Measurements from ENCODE around the gene OSBPL10. TPM values are rescaled to one million over a fixed set of nuclear protein-coding genes. Genes with fewer than 3 reads are reported as not detected.
A peak's percentile ranks its signal among the peaks of the same experiment; 100 is the strongest.

Gene OSBPL10
- total RNA-seq, 1 experiment from 2014 or later: 74.7 TPM

DNA sequence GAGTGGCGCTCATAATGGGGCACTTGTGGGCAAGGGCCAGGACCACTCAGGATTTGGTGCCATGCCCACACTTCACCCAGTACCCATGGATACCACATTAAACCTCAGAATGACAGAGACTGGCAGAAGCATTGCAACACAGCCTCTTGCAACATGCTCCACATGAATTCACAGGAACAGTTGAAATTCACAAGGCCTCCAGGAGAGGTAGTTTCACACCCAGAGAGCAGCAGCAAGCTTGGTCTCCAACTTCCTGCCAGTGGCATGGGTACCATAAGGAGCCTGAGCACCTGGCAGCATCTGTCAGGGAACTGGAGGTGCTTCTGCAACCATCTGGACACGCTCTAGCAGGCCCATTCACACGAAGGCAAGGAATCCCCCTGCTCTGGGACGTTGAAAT lies 101.0 kb downstream of the OSBPL10 start:
- H3K36me3 Mint-ChIP-seq (ENCODE audit: insufficient read depth, unreplicated experiment): no peaks in the 10 kb centered on the region
- DNase-seq: peak; percentile 18
- intact Hi-C loops (cut with micrococcal nuclease; ENCODE audit: unreplicated experiment): no loop called here
- TF ChIP-seq, protein P1, sequence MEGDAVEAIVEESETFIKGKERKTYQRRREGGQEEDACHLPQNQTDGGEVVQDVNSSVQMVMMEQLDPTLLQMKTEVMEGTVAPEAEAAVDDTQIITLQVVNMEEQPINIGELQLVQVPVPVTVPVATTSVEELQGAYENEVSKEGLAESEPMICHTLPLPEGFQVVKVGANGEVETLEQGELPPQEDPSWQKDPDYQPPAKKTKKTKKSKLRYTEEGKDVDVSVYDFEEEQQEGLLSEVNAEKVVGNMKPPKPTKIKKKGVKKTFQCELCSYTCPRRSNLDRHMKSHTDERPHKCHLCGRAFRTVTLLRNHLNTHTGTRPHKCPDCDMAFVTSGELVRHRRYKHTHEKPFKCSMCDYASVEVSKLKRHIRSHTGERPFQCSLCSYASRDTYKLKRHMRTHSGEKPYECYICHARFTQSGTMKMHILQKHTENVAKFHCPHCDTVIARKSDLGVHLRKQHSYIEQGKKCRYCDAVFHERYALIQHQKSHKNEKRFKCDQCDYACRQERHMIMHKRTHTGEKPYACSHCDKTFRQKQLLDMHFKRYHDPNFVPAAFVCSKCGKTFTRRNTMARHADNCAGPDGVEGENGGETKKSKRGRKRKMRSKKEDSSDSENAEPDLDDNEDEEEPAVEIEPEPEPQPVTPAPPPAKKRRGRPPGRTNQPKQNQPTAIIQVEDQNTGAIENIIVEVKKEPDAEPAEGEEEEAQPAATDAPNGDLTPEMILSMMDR (IDR thresholded peaks at IDR 0.05; ENCODE audit: unreplicated experiment): no peak
- no peak overlapping the region for H3K27ac Mint-ChIP-seq (ENCODE audit: unreplicated experiment)
- no TSS peak for BruUV-seq (replicated peaks)
- CTCF ChIA-PET: no interaction called here
- peaks cover 25% of the 10 kb centered on the region for H3K4me1 Mint-ChIP-seq (ENCODE audit: low read depth, unreplicated experiment)
- H3K9me3 Mint-ChIP-seq (ENCODE audit: low read depth, unreplicated experiment): peaks cover 2% of the 10 kb centered on the region
- no peak overlapping the region for H3K4me3 Mint-ChIP-seq (ENCODE audit: low read depth, unreplicated experiment)
- no peaks in the 10 kb centered on the region for H3K27me3 Mint-ChIP-seq (ENCODE audit: unreplicated experiment)

DNA sequence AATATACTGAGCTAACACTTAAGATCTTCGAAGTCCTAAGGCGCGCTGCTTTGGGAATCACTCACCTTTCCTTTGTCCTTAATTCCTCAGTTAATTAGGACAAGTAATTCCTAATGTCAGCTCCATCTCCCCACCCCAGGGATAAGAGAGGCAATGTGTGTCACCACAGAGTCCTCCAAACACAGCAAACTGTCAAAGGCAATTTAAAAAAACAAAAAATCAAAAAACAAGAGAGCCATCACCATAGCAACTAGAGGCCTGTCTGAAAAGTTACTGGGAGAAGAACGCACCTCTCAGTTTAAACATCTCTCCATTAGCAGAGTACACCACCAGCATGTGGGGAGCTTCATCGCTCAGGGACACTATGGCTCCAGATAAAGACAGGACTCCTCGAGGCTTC lies 101.7 kb downstream of the OSBPL10 start:
- H3K4me1 Mint-ChIP-seq (ENCODE audit: low read depth, unreplicated experiment): peaks cover 25% of the 10 kb centered on the region
- H3K27ac Mint-ChIP-seq (ENCODE audit: unreplicated experiment): no peak overlapping the region
- H3K4me3 Mint-ChIP-seq (ENCODE audit: low read depth, unreplicated experiment): no peak overlapping the region
- H3K36me3 Mint-ChIP-seq (ENCODE audit: insufficient read depth, unreplicated experiment): no peaks in the 10 kb centered on the region
- DNase-seq: no peak
- intact Hi-C loops (cut with micrococcal nuclease; ENCODE audit: unreplicated experiment): no loop called here
- no peaks in the 10 kb centered on the region for H3K27me3 Mint-ChIP-seq (ENCODE audit: unreplicated experiment)
- BruUV-seq (replicated peaks): no TSS peak
- peaks cover 2% of the 10 kb centered on the region for H3K9me3 Mint-ChIP-seq (ENCODE audit: low read depth, unreplicated experiment)
- CTCF ChIA-PET: no interaction called here
- TF ChIP-seq, protein P1 (IDR thresholded peaks at IDR 0.05; ENCODE audit: unreplicated experiment): no peak

DNA sequence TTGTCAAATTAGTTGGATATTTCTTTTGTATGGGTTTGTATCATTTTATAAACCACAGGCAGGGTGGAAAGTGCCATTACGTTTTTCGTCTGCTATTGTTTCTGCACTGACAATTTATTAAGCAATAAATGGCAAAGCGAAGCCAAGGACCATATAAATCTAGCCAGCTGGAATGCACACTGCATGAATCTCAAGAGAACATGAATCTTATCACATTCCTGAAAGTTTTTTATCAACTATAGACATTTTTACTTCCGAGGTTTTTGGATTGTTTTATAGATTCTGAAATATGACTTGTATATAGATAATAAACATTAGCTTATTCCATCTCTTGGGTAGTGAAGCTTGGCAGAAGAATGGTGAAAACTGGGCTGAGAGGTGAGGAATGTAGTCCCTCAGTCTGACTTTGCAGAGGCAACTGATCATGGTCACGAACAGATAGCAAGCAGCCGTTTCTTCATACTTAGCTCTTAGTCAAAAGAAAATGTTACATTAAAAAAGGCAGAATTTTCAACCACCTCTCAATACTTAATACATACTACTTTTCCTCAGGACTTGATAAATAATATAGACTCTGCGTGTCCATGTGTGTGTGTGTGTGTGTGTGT lies 102.7 kb downstream of the OSBPL10 start:
- peaks cover 25% of the 10 kb centered on the region for H3K4me1 Mint-ChIP-seq (ENCODE audit: low read depth, unreplicated experiment)
- H3K4me3 Mint-ChIP-seq (ENCODE audit: low read depth, unreplicated experiment): no peak overlapping the region
- intact Hi-C loops (cut with micrococcal nuclease; ENCODE audit: unreplicated experiment): no loop called here
- CTCF ChIA-PET: no interaction called here
- no peaks in the 10 kb centered on the region for H3K36me3 Mint-ChIP-seq (ENCODE audit: insufficient read depth, unreplicated experiment)
- H3K27me3 Mint-ChIP-seq (ENCODE audit: unreplicated experiment): no peaks in the 10 kb centered on the region
- no peak overlapping the region for H3K27ac Mint-ChIP-seq (ENCODE audit: unreplicated experiment)
- DNase-seq: no peak
- TF ChIP-seq, protein P1 (IDR thresholded peaks at IDR 0.05; ENCODE audit: unreplicated experiment): no peak
- peaks cover 2% of the 10 kb centered on the region for H3K9me3 Mint-ChIP-seq (ENCODE audit: low read depth, unreplicated experiment)
- BruUV-seq (replicated peaks): no TSS peak

DNA sequence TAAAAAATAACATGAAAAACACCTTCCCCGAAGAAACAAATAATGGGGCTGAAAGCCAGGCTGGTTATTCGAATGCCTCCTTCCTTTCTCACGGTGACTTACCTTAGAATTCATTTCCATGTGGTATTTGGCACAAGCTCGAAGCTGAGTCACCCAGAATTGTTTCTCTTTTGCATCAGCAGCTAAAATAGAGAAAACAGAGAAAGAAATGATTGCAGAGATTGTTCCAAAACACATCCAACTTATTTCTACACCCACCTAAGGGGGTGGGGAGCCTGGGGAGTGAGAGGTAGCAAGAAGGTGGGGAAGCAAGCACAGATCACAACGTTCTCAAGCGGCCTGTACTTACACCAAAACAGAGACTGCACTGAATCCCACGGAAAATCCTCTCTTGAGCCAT lies 104.7 kb downstream of the OSBPL10 start:
- Mint-ChIP-seq H3K9me3 (ENCODE audit: low read depth, unreplicated experiment) (peaks cover 2% of the 10 kb centered on the region), H3K27ac (ENCODE audit: unreplicated experiment) (peak overlapping the region; percentile 30), H3K4me1 (ENCODE audit: low read depth, unreplicated experiment) (peaks cover 12% of the 10 kb centered on the region), H3K36me3 (ENCODE audit: insufficient read depth, unreplicated experiment) (no peaks in the 10 kb centered on the region), H3K27me3 (ENCODE audit: unreplicated experiment) (no peaks in the 10 kb centered on the region), H3K4me3 (ENCODE audit: low read depth, unreplicated experiment) (no peak overlapping the region)
- intact Hi-C loops (cut with micrococcal nuclease; ENCODE audit: unreplicated experiment): no loop called here
- DNase-seq: no peak
- no TSS peak for BruUV-seq (replicated peaks)
- CTCF ChIA-PET: no interaction called here
- TF ChIP-seq, protein P1 (IDR thresholded peaks at IDR 0.05; ENCODE audit: unreplicated experiment): no peak
